Stimulated activated CD8-positive, alpha-beta memory T cell treated with anti-CD3 and anti-CD28 coated beads, Interleukin-15, amount 100 ng/mL, for 1 hour (primary cell): Measurements from ENCODE around the gene ATP8B4.

Experiments
- DNase-seq: peaks from one replicate; pipeline ENCODE4 v3.0.0-alpha.2; 2020; ENCODE audit warnings: low read depth

Gene ATP8B4

DNA sequence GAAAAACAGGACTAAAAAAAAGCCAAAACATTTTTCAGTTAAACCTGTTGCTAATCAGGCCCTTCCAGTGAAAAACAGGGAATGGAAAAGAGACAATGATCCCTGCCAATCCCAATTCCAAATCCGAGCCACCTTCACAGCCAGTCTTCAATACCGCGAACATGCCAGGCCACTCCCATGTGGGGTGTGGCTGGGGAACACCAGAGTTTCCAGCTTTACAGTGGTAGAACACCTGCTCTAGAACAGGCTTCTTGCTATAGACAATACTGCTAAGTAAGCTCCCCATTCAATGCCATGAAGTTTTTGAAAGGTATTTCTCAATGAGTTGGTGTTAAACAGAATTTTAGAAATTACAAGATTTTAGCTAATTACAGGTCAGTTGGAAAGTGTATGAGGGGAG is 228.3 kb downstream of the ATP8B4 start:
- DNase-seq: no peak

DNA sequence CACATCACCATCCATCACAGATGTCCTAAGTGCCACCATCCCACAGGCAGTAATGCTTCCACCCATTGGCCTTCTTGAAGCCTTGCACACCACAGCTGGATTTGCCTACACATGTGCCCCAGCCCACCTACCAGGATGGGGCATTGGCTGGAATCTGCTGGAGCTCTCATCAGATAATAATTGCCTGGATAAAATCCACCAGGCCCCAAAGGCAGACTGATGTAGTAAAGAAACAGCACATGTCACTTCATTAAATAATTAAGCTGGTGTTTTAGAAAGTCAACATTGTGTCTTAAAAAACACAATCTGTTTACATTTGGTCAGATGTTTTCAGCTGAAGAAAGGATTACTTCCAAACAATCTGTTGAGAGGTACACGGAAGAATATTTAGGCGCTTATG is 229.5 kb downstream of the ATP8B4 start:
- DNase-seq: no peak

DNA sequence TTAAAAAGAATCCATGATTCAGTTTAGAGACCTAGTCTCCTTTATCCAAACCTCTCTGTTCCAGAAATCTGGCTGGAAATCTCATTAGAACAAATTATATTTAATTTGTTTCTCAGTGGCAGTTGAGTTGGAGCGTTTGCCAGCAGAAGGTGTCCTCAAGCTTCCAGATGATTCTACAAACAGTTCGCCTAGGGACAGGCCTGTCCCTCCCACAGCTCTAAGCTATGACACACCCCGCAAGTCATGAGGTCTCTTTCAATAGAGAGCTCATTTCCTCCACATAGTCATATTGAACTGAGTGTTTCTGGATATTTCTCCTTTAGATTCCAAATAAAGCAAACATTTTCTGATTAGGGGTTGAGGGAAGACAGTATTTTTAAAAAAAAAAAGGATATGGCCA is 230.3 kb downstream of the ATP8B4 start:
- DNase-seq: no peak

DNA sequence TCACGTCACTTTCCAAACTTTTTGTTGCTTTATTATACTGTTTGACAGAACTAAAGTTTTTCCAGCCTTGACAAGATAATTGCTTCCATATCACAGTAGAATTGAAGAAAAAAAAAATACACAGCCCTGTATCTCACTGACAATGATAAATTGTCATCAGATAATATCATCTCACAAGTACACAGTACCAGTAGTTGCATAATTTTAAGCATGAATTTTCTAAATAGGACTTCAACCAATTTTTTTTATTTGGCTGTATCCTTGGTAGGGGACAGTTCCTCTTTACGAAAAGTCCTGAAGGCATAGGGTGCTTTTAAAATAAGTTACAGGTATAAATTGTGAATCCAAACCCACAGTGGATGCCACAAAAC is 230.7 kb downstream of the ATP8B4 start:
- DNase-seq: no peak

DNA sequence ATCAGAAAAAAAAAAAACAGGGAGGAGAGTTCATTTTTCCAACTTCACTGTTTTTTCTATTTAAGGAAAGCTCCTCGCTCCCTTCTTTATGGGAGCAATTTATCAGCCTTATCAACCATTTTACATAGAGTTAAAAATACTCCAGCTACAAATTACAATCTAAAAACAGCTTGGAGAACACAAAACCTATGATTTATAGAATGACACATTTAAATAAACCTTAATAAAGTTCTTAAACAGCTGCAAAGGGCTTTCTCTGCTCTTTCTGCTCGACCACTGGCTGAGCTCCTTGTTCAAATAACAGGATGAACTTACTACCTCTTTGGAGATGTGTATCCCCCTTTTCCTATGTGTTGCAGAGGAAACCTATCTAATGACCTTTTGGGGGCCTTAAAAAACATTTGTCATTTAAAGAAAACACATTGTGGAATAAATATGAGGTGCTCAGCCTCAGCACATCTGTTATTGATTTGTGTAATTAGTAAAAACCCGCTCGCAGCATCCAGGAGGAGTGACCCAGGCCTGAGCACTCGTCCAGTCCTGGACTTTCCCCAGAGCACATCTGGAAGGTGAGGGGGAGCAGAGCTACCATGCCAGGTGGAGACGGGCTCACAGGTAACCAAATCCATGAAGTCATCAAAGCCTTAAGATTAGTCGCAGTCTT is 231.2 kb downstream of the ATP8B4 start:
- no peak for DNase-seq

DNA sequence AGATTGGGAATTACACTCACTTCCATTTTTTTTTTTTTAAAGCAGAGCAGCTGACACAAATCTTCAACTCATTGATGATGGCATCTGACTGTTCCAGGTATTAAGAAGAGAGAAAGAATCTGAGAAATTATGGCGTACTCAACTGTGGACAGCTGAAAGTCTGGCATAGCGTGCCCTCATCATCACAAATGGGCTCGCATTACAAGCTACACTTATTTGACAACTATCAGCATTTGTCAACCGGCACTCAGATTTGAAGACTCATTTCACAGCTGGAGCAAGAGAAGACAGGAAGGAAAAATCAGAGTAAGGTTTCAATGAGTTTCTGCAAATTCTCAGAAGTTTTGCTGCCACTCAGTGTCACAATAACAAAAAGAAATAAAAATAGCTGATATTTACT is 235.9 kb downstream of the ATP8B4 start:
- DNase-seq: no peak

DNA sequence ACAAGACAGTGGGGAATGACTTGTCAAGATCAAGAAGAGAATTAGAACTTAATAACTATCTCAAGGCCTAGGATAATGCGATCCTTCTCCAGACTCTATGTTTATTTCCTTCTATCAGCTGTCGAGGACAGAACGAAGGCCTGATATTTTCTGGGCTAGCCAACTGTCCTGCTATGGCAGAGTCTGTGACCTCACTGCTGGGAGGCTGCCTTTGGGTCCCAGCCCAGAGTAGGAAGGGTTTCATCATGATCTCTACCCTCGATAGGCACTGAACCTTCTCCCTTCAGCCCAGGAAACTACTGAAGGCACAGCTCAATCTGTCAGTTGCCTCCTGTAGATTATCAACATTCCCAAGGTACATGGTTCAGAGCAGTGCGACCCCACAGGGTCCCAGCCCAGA is 237.2 kb downstream of the ATP8B4 start:
- DNase-seq: no peak

DNA sequence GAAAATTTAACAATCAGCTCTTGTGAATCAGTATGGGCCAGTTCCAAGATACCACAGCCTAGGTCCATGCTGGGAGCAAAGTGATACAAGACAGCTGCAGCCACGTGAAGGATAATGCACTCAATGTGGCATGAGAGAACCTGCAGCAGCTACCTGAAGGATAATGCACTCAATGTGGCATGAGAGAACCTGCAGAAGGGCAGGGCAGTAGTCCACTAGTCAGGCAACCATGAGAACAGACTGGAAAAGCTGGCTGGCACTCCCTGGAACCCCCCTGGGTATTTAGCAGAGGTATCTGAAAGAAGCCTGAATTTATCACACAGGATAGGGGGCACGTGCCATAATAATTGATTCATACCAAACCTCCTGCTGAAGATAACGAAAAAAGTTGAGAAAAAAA is 237.6 kb downstream of the ATP8B4 start:
- DNase-seq: no peak

DNA sequence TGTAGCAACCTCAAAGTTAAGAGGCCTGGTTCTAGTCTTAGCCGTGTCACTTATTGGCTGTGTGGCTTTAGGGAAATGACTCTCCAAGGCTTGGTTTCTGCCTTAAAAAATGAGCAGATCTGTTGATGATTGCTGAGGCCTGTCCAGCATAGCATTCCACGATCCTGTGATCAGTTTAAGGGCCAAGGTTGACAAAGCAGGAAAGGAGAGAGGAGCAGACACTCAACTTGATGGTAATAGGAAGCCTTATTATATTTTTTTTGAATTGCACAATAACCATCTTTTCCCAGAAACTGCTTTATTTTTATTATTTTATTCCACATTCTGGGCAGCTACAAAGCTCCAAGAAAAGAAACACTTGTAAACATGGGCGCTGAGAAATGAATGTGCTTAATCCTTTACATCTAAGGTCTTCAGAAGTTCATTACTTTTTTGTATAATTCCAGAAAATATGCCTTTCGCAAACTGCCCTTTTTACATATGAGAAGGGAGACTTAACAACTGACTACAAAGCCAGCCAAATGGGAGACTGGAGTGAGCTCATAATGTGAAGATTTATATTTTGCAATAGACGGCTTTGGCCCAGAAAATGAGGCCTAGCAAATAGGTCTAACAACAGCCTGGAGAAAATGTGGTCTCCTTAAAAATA is 241.0 kb downstream of the ATP8B4 start:
- DNase-seq: no peak

DNA sequence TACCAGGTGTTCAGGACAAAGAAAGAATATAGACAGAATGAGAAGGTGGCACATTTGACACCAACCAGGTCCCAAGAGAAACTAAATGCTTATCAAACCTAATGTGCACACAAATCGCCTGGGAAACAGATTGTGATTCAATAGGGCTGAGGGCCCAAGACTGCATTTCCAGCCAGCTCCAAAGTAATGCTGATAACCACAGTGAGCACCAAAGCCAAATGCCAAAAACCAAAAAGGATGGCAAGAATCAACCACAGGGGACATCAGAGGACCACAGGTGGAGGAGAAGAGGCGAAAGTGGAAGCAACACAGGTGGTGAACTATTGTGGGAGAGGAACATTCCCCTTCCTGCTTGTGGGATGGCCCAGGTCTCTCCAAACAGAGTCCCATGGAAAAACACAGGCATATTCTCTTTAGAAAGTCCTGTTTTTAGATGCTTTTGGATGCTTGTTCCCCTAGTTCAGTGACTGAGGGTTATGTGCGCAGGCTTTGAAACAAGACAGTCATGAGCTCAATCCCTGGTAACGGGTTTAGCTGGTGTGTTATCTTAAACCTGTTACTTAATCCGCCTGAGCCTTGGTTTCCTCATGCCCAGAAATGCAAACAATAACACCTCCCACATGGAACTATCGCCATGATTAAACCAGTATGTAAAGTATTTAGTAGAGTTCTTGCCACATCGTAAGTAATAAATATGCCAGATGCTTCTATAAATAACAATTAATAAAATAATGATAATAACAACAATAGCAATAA is 241.7 kb downstream of the ATP8B4 start:
- no peak for DNase-seq

DNA sequence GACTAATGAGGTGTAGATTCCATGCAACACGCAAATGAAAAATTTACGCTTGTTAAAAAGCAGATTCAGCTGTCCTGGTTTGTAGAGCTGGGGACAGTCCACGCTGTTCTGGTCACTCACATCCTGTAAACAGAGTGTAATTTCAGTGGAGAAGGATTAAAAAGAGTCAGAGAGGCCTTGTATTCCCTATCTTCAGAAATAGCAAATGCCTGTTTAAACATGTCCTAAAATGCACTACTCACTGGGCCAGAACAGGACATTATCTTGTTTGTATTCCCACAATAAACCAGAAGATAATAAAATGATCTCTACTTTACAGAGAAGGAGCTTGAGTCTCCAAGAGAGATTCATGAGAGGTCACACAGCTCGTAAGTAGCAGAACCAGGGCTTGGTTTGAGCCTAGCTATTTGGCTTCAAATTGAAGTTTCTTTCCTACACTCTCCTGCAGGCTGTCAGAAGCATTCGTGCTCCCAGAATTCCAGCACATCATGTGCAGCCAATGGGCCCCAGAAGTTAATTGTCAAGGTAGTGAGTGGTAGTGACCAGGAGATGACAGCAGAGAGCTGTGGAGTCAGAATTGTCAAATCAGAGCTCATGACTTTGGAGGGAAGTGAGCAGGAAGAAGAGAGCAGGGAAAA is 242.5 kb downstream of the ATP8B4 start:
- no peak for DNase-seq

DNA sequence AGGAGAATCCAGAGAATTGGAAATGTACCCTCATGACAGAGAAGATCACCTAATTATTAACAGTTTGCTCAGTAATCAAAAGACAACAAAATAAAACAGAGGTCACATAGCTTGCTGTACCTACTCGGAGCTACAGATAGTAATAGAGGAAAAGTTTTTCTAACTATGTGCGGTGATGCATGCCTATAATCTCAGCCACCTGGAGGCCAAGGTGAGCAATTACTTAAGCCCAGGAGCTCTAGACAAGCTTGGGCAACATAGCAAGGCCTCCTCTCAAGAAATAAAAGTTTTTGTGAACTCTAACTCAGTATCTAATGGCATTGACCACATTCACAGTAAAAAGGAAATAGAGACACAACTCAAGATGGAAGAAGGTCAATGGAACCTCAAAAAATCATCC is 243.6 kb downstream of the ATP8B4 start:
- DNase-seq: no peak

DNA sequence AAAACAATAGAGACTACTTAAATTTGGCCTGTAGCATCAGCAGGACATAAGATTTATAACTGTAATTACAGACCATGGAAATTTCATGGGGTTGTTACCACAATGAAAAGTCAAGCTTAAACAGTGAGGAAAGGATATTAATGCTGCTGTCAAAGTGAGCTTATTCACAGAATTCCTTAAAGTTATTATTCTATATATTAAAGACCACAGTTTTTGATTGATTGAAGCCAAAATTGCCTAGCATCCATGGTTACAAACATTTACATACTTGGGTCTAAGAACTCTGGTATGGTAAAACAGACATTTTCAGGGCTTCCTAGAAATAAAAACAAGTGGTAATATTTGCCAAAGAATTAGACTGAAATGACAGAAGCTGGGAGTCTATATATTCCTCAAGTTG is 248.6 kb downstream of the ATP8B4 start:
- DNase-seq: no peak

DNA sequence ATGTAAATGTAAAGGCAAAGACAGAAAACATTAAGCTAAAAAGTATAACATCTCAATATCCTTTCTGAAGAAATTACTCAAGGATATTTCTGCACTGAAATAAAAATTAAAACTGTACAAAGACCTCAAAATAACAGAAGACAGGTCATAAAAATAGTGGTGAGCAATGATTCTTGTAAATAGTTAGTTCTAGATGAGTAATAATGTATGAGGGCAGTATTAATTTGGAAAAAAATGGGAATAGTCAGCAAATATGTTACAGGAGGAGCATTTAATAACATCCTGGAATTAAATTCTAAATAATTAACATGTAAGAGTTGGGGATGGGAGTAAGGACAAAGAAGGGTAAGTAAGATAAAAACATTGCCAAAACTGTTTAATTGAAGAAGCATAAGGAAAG is 250.7 kb downstream of the ATP8B4 start:
- no peak for DNase-seq

DNA sequence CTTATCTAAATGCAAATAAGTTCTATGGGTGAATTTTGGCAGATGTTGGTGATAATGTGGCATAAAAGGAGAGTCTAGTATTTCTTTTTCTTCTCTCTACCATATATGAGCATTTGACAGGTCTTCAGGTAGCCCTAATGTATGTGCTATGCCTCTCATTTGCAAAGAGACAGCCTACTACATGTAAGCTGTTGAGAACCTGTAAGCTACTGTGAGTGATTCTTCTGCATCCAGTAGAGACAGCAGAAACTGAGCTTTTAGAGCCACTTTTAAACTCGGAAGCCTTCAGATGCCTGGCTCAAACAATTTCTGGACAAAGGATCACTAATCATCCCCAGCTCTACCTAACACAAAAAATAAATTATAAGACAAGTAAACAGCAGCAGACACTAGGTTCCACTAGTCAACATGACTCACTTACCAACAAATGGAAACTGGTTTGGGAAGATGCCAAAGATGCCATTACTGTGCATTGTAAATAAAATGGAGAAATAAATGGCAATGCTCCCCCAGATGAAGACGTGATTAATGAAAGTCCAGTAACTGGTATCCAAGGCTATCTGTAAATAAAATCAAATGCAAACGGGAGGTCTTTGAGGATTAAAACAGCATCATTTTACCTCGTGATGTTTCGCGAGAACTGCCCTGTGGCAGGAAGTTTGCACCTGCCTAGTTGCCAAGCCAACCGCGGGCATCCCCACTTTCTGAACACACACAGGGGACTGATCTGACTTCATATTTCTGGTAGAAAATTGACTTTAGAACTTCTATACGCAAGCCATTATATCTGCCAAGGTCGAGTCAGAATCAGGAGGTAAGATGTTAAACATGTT is 252.9 kb downstream of the ATP8B4 start:
- DNase-seq: no peak

DNA sequence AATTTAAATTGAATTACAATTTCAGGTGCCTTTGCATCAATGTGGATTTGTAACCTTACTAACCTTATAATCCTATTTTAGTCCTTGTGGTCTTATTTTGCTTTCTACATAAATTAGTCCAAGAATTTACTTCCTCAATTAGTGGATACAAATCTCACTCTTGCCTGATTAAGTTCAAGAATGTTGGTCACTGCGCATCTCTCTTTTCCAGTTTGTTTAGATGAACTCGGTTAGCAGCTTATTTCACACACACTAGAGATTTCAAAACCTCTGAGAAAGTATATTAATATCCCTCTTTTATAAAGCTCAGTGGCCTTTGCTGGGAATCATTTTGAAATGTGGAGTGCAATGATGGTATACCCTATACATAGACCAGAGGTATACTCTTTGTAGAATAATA is 254.8 kb downstream of the ATP8B4 start:
- DNase-seq: no peak

DNA sequence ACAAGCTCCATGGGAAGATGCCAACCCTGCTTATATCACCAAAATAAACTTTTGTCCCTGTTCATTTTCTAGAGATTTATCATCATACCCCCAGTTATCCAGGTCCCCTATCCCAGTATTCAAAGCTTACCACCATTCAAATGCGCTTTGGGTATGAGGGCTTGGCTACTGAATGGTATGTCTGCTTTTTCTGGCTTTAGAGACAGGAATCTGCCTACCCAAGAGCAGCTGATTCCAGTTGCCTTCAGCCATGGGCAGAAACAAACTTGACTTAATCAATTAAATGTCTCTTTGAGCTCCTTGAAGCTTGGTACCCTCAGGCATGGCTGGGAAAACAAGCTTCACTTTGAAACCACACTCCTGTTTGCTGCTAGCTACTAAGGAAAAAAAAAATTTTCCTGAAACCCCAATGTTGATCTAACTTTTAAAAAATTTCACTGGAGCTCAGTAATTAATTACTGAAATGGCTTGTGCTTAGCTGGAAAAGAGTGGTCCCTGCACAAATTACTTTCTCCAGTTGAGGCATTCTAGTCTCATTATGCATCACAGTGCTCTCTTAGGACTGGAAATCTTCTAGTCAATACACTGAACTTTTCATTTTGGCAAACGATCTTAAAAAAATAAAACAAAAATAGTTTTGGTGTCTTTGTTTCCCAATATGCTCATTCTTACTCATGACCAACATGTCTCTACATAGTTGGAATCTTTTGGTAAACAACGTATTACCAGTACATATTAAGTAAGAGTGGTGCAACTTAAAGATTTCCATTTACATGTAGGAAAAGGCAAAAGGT is 255.4 kb downstream of the ATP8B4 start:
- DNase-seq: no peak

DNA sequence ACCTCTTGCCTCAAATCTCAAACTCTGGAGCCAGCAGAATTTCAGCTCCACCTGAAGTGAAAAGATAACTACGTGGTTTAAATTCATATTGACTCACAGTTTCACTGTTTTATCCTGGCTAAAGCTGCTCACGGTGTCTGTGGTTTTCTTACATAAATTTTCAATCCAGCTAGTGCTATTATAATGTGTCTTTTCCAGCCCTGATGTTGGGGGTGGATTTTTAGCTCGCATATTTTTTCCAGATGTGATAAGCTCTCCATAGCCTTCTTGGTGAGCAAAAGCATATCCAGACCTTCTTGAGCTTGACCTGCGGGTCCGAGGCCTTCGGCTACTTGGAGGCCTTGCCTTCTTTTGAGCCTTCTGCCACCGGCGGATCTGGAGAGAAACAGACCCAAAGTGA is 258.9 kb downstream of the ATP8B4 start:
- DNase-seq: no peak

DNA sequence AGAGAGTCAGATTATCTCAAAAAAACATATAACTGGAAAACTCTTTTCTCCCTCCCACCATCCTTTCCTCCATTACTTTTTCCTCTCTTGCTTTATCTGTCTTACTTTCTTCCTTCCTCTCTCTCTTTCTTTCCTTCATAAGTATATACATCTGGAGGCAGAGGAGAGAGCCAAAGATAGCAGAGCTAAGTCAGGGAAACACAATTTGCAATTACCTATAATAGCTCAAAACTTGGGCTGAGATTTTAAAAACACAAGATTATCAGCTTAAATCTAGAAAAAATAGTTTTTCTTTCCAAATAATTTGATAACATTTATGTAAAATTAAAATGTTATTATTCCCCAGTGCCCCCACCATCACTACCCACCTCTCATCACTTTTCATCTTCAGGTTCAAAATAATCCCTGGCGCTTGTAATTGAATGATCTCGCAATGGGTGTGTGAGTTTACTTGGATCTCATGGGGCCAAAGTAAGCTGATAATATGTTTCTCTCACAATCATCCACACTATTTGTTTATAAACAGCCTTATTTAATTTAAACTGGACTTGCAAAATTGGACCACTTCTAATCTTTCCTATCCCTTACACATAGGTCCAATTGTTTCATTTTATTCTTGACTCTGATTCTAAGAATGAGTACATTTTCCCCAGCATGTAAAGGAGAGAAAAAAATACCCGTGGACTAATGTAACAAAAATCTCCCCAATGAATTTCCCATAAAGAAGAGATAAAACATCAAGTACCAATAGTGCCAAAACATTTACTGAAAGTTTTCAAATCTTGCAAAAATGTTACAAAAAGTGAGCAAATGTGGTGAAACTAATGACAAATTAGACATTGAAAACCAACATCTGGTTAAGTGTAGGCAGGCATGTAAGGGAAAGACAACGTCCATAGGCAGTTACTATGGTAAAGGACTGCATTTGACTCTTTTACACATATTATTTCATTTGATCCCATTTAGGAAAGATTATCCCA is 261.2 kb downstream of the ATP8B4 start:
- no peak for DNase-seq
